H7 (cell line): ENCODE measurements around the gene ZNF888. TPM values are rescaled to one million over a fixed set of nuclear protein-coding genes. Genes with fewer than 3 reads are reported as not detected.

Experiments used
- DNase-seq: peaks from one replicate; pipeline ENCODE4 v3.0.0; 2012
- H3K27me3 ChIP-seq: 2 replicates; pipeline ENCODE4 v1.6.0; 2011; ENCODE audit warnings: mild to moderate bottlenecking, low read length; ENCODE audit not compliant: control insufficient read depth, insufficient read depth
- H3K36me3 ChIP-seq: replicated peaks from 2 replicates; pipeline ENCODE4 v1.5.1; 2011; ENCODE audit warnings: low read length; ENCODE audit not compliant: control insufficient read depth, insufficient read depth
- H3K4me3 ChIP-seq: 2 replicates; pipeline ENCODE4 v1.5.1; 2011; ENCODE audit warnings: low read depth, mild to moderate bottlenecking, control low read depth, low read length, moderate library complexity; ENCODE audit not compliant: insufficient read depth
- total RNA-seq: library from RNA; depleted of rRNA; stranded (reverse); fragments of >200 nt; shearing (Covaris generic); gene quantifications from 2 replicates; pipeline ENCODE4 v1.2.3, GENCODE V29; 2014; rRNA removed

Gene ZNF888
- 4.6 and 5.7 TPM in 2 replicates for total RNA-seq

- no peaks in the 10 kb centered on the region for H3K27me3 ChIP-seq
- no peaks in the 10 kb centered on the region; the same call in none of the 2 replicates for H3K36me3 ChIP-seq
- H3K4me3 ChIP-seq: peak within 1 kb of the TSS; percentile 75
- peak; percentile 95 for DNase-seq
These were observed at the start of gene ZNF888 for GRCh38 chr19:52922841-52923777. TSS of gene ZNF888 (minus strand) at chr19:52923428. CDS start at chr19:52917873, 5,555 bp downstream.

- DNase-seq: no peak
- Histone ChIP-seq H3K27me3 (no peaks in the 10 kb centered on the region), H3K36me3 (no peaks in the 10 kb centered on the region), H3K4me3 (no peak overlapping the region)
These were observed 44.5 kb upstream of the ZNF888 start for GRCh38 chr19:52967772-52968171.

DNA sequence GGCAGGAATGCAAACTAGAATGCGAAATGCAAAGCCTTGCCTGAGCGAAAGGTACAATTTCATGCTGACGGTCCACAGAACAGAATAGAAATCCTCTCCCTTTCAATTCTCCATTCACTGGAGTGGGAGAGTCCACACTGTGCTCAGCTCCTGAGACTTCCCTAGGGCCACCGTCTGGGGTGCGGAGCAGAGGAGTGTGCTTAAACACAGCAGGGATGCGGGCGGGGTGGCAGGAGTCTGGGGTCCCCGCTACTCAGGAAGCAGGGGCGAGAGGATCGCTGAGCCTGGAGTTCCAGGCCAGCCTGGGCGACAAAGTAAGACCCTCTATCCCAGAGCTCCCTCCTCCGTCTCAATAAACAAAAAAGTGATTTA lies 40.0 kb upstream of the ZNF888 start:
- DNase-seq: peak; percentile 42
- peaks cover 2% of the 10 kb centered on the region for H3K36me3 ChIP-seq
- peak overlapping the region; percentile 50 for H3K4me3 ChIP-seq
- no peaks in the 10 kb centered on the region for H3K27me3 ChIP-seq

DNA sequence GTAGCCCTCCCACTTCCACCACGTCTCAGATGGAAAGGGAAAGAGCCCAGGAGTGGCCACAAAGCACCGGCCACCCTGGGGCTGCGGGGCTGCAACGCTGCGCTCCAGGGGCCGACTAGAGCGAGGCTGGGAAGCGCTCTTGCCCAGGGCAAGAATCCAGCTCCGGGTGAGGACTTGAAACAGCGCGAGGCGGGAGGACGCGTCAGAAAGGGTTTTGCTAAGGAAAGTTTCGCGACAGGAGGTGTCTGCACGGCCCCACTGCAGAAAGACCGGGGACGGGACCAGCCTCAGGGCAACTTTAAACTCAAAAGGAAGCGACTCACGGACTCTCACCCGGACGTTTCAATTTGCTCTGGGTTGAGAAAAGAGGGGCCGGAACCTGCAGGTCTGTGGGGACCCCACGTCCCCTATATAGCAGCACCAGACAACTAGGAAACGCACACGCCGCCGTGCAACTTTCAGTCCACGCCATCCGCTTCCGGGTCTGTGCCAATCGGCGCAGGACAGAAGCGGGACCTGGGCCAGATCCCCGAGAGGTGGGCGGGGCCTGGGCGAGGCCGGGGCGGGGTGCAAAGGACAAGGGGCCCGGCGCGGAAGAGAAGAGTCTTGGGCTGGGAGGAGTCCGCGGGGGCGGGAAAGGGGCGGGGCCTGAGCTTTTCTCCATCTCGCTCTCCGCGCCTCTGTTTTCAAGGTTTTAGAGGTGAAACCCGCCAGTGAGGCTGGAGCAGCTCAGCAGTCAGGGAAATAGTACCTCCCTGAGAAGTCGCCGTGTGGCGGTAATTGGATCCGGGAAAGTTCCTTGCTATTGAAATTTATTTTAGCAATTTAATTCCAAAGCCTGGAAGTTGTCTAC lies 39.4 kb upstream of the ZNF888 start, which contains the start of gene ZNF816:
ZNF816 (minus strand) TSS at position 488 of the 853 bp plus-strand sequence. CDS start 6,792 bp downstream, outside the sequence.
- Histone ChIP-seq H3K27me3 (no peaks in the 10 kb centered on the region), H3K4me3 (peak within 1 kb of the TSS; percentile 76), H3K36me3 (peaks cover 2% of the 10 kb centered on the region)
- DNase-seq: peak; percentile 96

- DNase-seq: peak; percentile 5
- no peaks in the 10 kb centered on the region for H3K27me3 ChIP-seq
These were observed 38.8 kb upstream of the ZNF888 start for GRCh38 chr19:52961981-52962380.

DNA sequence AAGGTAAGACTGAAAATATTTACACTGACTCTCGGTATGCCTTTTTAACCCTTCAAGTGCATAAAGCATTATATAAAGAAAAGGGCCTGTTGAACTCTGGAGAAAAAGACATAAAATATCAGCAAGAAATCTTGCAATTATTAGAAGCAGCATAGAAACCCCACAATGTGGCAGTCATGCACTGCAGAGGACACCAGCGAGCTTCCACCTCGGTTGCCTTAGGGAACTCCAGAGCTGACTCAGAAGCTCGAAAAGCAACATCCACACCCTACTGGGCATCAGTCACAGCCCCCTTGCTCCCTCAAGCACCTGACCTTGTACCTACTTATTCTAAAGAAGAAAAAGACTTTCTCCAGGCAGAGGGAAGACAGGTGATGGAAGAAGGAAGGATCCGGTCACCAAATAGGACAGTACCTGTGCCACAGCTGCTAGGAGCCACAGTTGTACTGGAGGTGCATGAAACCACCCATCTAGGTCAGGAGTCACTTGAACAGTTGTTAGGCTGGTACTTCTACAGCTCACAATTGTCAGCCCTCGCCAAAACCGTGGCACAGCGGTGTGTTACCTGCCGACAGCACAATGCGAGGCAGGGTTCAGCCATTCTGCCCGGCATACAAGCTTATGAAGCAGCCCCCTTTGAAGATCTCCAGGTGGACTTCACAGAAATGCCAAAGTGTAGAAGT lies 36.5 kb upstream of the ZNF888 start:
- Histone ChIP-seq H3K27me3 (no peaks in the 10 kb centered on the region), H3K4me3 (no peak overlapping the region), H3K36me3 (peaks cover 8% of the 10 kb centered on the region)
- no peak for DNase-seq

More at GRCh38 chr19:52961981-52962380, 38.8 kb upstream of the ZNF888 start:
- peaks cover 2% of the 10 kb centered on the region for H3K36me3 ChIP-seq
- peak overlapping the region; percentile 76 for H3K4me3 ChIP-seq

DNA sequence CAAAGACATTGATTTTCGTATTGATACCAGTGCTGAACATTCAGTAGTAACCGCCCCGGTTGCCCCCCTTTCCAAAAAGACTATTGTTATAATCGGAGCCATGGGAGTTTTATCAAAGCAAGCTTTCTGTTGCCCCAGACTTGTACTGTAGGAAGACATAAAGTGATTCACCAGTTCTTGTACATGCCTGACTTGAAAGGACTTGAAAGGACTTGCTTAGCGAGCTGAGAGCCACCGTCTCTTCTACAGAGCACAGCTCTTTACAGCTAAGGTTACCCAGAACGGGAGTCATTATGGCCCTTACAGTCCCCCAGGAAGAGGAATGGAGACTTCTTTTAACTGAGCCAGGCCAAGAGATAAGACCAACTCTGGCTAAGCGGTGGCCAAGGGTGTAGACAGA lies 34.4 kb upstream of the ZNF888 start:
- no peak for DNase-seq
- no peaks in the 10 kb centered on the region for H3K27me3 ChIP-seq
- H3K36me3 ChIP-seq: peaks cover 13% of the 10 kb centered on the region
- H3K4me3 ChIP-seq: no peak overlapping the region

GRCh38 chr19:52956917-52957316 lies 33.7 kb upstream of the ZNF888 start:
- H3K36me3 ChIP-seq: peaks cover 20% of the 10 kb centered on the region
- DNase-seq: no peak
- no peaks in the 10 kb centered on the region for H3K27me3 ChIP-seq
- H3K4me3 ChIP-seq: no peak overlapping the region

DNA sequence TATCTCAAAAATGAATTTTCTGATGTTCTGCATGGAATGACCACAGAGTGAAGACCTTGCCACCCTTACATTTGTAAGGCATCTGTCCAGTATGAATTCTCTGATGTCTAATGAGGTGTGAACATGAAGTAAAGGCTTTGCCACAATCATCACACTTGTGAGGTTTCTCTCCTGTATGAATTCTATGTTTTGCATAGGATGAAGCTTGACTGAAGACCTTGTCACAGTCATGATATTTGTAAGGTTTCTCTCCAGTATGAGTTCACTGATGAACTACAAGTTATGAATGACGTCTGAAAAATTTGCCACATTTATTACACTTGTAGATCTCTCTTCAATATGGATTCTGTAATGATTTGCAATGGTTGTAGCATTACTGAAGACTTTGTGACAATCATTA lies 26.2 kb upstream of the ZNF888 start:
- no peak for DNase-seq
- no peak overlapping the region for H3K4me3 ChIP-seq
- peaks cover 24% of the 10 kb centered on the region for H3K36me3 ChIP-seq
- no peaks in the 10 kb centered on the region for H3K27me3 ChIP-seq

GRCh38 chr19:52948025-52948770 lies 25.0 kb upstream of the ZNF888 start:
- Histone ChIP-seq H3K4me3 (no peak overlapping the region), H3K27me3 (no peaks in the 10 kb centered on the region), H3K36me3 (peaks cover 21% of the 10 kb centered on the region)
- no peak for DNase-seq

DNA sequence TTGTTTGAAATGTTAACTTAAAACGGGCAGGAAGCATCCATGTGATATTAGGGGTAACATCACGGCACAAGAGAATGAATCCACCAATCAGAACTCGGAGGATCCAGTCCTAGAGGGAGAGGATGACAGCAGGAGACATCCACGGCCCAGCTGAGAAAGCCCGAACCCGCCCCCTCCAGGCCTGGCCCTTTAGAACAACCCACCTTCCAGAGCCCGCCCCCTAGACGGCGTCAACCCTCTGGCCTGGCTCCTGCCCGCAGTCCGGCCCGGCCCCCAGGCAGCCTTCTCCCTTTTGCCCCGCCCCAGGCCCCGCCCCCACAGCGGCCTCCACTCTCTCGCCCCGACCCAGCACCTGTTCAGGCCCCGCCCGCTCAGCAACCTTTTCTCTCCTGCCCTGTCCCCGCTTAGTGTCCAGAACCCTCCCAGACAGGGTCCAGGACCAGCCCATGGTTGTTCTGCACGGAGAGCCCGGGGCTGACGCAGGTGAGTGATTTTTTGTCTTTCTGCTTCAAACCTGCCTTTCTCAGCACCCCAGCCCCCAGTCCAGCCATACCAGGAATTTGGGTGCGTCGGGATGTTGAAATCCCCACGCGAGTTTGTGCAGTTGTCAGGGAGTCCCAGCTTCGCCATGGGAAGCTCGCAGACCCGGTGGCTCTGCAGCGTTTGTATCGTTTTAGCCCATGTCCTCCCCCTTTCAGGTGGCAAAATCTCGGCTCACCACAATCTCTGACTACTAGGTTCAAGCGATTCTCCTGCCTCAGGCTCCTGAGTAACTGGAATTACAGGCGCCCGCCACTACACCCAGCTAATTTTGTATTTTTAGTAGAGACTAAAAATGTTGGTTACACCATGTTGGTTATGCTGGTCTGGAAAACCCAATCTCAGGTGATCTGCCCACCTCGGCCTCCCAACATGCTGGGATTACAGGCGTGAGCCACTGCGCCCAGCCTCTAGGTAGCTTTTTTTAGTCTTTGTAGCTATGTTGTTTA lies 23.4 kb upstream of the ZNF888 start:
- Histone ChIP-seq H3K36me3 (peaks cover 11% of the 10 kb centered on the region), H3K4me3 (no peak overlapping the region), H3K27me3 (no peaks in the 10 kb centered on the region)
- peak; percentile 94 for DNase-seq

DNA sequence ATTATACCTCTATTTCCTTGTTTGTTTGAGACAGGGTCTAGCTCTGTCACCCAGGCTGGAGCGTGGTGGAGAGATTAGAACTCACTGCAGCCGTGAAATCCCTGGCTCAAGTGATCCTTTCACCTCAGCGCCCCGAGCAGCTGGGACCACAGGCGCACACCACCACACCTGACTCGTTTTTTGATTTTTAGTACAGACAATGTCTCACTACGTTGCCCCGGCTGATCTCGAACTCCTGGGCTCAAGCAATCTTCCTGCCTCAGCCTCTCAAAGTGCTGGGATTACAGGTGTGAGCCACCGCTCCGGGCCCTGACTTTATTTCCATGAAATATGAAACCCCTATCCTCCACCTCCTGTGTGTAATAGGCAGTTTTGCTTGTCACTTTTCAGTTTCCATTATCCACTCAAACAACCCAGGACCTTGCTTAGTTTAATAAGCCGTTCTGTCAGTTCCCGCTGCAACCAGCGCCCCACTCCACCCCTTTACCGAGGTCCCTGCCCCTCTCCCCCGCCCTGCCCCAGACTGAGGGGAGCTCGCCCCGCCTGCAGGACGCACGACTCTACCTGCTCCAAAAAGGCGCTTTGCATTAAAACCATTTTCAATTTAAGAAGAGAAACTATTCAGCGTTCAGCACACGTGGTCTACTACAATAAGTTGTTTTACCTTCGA lies 22.6 kb upstream of the ZNF888 start:
- Histone ChIP-seq H3K4me3 (no peak overlapping the region), H3K27me3 (no peaks in the 10 kb centered on the region), H3K36me3 (peaks cover 5% of the 10 kb centered on the region)
- no peak for DNase-seq
